A549 treated with AZD9567 at 1 μM for 4 hours (cell line): ENCODE data around the gene STAP1. TPM values are rescaled to one million over a fixed set of nuclear protein-coding genes. Genes with fewer than 3 reads are reported as not detected.

Source experiments
- total RNA-seq: library from RNA; stranded (reverse); fragments of 200-300 nt; extraction: Qiagen RNA extraction; gene quantifications from 5 replicates; pipeline ENCODE4 v1.2.3, GENCODE V29; 2022; ENCODE audit not compliant: insufficient read depth

Gene STAP1
- not detected in 5 replicates for total RNA-seq

GRCh38 chr4:67558493-67558892 lies at the start of gene STAP1:
Gene STAP1 (plus strand): TSS chr4:67558727. CDS start chr4:67558810, 83 bp downstream.

GRCh38 chr4:67545199-67546003 lies 13.1 kb upstream of the STAP1 start, which contains the start of gene CENPC:
Gene CENPC (minus strand): TSS chr4:67545503. CDS start chr4:67545355, 148 bp downstream.

Other genes with a start within 250 kb of the STAP1 start
- gene CENPC, start 13.2 kb upstream of the STAP1 start, total RNA-seq: 3.3 to 5.4 TPM (median 4.8 TPM) in 5 replicates
- gene UBA6, start 142.4 kb downstream of the STAP1 start, total RNA-seq: 10.2 to 17.3 TPM (median 14.4 TPM) in 5 replicates
- gene GNRHR, start 195.7 kb downstream of the STAP1 start, total RNA-seq: not detected in 5 replicates